ENCODE results near the gene SLC6A13. TPM values are rescaled to one million over a fixed set of nuclear protein-coding genes. Genes with fewer than 3 reads are reported as not detected.

The SLC6A13 gene
- total and polyA plus RNA-seq, 2 donors from 2014 or later, result 22.8 to 161 TPM

- FAIRE-seq, result no peak
- Histone ChIP-seq H3K27me3 (ENCODE audit: control insufficient read depth, insufficient read depth, low read length) (no peaks in the 10 kb centered on the region), H3K9ac (ENCODE audit: low read length in 3 of 3) (peak overlapping the region in 2 of 3 donors; percentile 41 to 42), H3K36me3 (ENCODE audit: control insufficient read depth in 2 of 3, insufficient read depth in 3 of 3, low read length in 3 of 3) (no peaks in the 10 kb centered on the region), H3K4me3 (ENCODE audit: low read length in 3 of 3) (peak overlapping the region; percentile 8 to 41 (median 25)), H3K27ac (ENCODE audit: low read depth in 2 of 2, low read length in 2 of 2) (peak overlapping the region; percentile 82 to 87), H3K9me3 (ENCODE audit: control insufficient read depth in 2 of 3, insufficient read depth in 1 of 3, low read length in 3 of 3) (no peaks in the 10 kb centered on the region), H3K4me1 (ENCODE audit: control insufficient read depth in 2 of 3, insufficient read depth in 2 of 3, low read depth in 1 of 3, low read length in 3 of 3) (peaks cover 0 to 56% (median 54%) of the 10 kb centered on the region in 3 donors)
- DNase-seq, result peak; percentile 82 to 94 (median 85)
- TF ChIP-seq, protein P1, sequence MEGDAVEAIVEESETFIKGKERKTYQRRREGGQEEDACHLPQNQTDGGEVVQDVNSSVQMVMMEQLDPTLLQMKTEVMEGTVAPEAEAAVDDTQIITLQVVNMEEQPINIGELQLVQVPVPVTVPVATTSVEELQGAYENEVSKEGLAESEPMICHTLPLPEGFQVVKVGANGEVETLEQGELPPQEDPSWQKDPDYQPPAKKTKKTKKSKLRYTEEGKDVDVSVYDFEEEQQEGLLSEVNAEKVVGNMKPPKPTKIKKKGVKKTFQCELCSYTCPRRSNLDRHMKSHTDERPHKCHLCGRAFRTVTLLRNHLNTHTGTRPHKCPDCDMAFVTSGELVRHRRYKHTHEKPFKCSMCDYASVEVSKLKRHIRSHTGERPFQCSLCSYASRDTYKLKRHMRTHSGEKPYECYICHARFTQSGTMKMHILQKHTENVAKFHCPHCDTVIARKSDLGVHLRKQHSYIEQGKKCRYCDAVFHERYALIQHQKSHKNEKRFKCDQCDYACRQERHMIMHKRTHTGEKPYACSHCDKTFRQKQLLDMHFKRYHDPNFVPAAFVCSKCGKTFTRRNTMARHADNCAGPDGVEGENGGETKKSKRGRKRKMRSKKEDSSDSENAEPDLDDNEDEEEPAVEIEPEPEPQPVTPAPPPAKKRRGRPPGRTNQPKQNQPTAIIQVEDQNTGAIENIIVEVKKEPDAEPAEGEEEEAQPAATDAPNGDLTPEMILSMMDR (IDR thresholded peaks at IDR 0.05; ENCODE audit: borderline replicate concordance, extremely low read depth, insufficient read depth), result no peak
- intact Hi-C loops (cut with DNase I), result no loop called here
Measured at GRCh38 chr12:212715-213526, 49.7 kb downstream of the SLC6A13 start.

- Histone ChIP-seq H3K9ac (ENCODE audit: low read length in 3 of 3) (peak overlapping the region in 1 of 3 donors; percentile 41), H3K9me3 (ENCODE audit: control insufficient read depth in 2 of 3, insufficient read depth in 1 of 3, low read length in 3 of 3) (no peaks in the 10 kb centered on the region), H3K4me1 (ENCODE audit: control insufficient read depth in 2 of 3, insufficient read depth in 2 of 3, low read depth in 1 of 3, low read length in 3 of 3) (peaks cover 0 to 57% (median 54%) of the 10 kb centered on the region in 3 donors), H3K27me3 (ENCODE audit: control insufficient read depth, insufficient read depth, low read length) (no peaks in the 10 kb centered on the region), H3K36me3 (ENCODE audit: control insufficient read depth in 2 of 3, insufficient read depth in 3 of 3, low read length in 3 of 3) (no peaks in the 10 kb centered on the region), H3K4me3 (ENCODE audit: low read length in 3 of 3) (peak overlapping the region in 2 of 3 donors; percentile 25 to 41), H3K27ac (ENCODE audit: low read depth in 2 of 2, low read length in 2 of 2) (peak overlapping the region; percentile 82 to 87)
- FAIRE-seq, result no peak
- no peak for DNase-seq
- TF ChIP-seq, protein P1 (IDR thresholded peaks at IDR 0.05; ENCODE audit: borderline replicate concordance, extremely low read depth, insufficient read depth), result no peak
- intact Hi-C loops (cut with DNase I), result no loop called here
Measured at GRCh38 chr12:212415-212714, 50.3 kb downstream of the SLC6A13 start.

- H3K9ac ChIP-seq (ENCODE audit: low read length in 3 of 3), result peak overlapping the region in 2 of 3 donors; percentile 1 to 17
- peak overlapping the region; percentile 82 to 87 for H3K27ac ChIP-seq (ENCODE audit: low read depth in 2 of 2, low read length in 2 of 2)
- H3K36me3 ChIP-seq (ENCODE audit: control insufficient read depth in 2 of 3, insufficient read depth in 3 of 3, low read length in 3 of 3), result peaks cover 0 to 3% (median 2%) of the 10 kb centered on the region in 3 donors
- no peak for FAIRE-seq
- H3K4me1 ChIP-seq (ENCODE audit: control insufficient read depth in 2 of 3, insufficient read depth in 2 of 3, low read depth in 1 of 3, low read length in 3 of 3), result peaks cover 0 to 57% (median 54%) of the 10 kb centered on the region in 3 donors
- H3K4me3 ChIP-seq (ENCODE audit: low read length in 3 of 3), result peak overlapping the region in 1 of 3 donors; percentile 6
- H3K27me3 ChIP-seq (ENCODE audit: control insufficient read depth, insufficient read depth, low read length), result no peaks in the 10 kb centered on the region
- TF ChIP-seq, protein P1 (IDR thresholded peaks at IDR 0.05; ENCODE audit: borderline replicate concordance, extremely low read depth, insufficient read depth), result no peak
- intact Hi-C loops (cut with DNase I), result no loop called here
- no peaks in the 10 kb centered on the region for H3K9me3 ChIP-seq (ENCODE audit: control insufficient read depth in 2 of 3, insufficient read depth in 1 of 3, low read length in 3 of 3)
- peak in 1 of 5 donors; percentile 44 for DNase-seq
Measured at GRCh38 chr12:211639-212414, 50.8 kb downstream of the SLC6A13 start.
